HG02885 (cell line): ENCODE results near the gene GMEB2.
"Not testable (repeated sequence)": the region's sequence is repeated elsewhere in the genome, so short reads cannot be mapped to it uniquely, and the experiment has no call there.

ENCODE experiments used
- ATAC-seq: cut with Tn5 transposase; IDR thresholded peaks from one replicate; pipeline ENCODE4 v1.9.1; 2021; ENCODE audit warnings: mild to moderate bottlenecking; ENCODE audit not compliant: unreplicated experiment, poor library complexity

Gene GMEB2

GRCh38 chr20:63618291-63618980 is 8.5 kb downstream of the GMEB2 start:
- ATAC-seq: no peak

- no peak for ATAC-seq
These were observed 9.0 kb downstream of the GMEB2 start for GRCh38 chr20:63617876-63618265.

- ATAC-seq: no peak
These were observed 9.6 kb downstream of the GMEB2 start for GRCh38 chr20:63617092-63617875.

- ATAC-seq: not testable (repeated sequence)
These were observed 12.9 kb downstream of the GMEB2 start for GRCh38 chr20:63613863-63614594.

- ATAC-seq: no peak
These were observed 14.5 kb downstream of the GMEB2 start for GRCh38 chr20:63612276-63612931.

- ATAC-seq: no peak
These were observed 15.3 kb downstream of the GMEB2 start for GRCh38 chr20:63611646-63612045.

GRCh38 chr20:63610581-63611435 is 16.1 kb downstream of the GMEB2 start:
- no peak for ATAC-seq

GRCh38 chr20:63606686-63607085 is 20.2 kb downstream of the GMEB2 start:
- no peak for ATAC-seq

GRCh38 chr20:63602321-63602720 is 24.6 kb downstream of the GMEB2 start:
- ATAC-seq: no peak

- not testable (repeated sequence) for ATAC-seq
These were observed 25.2 kb downstream of the GMEB2 start for GRCh38 chr20:63601679-63602078.

- no peak for ATAC-seq
These were observed 27.4 kb downstream of the GMEB2 start for GRCh38 chr20:63599396-63600050.

- ATAC-seq: no peak
These were observed 28.2 kb downstream of the GMEB2 start for GRCh38 chr20:63598479-63599395.

GRCh38 chr20:63597651-63598478 is 29.0 kb downstream of the GMEB2 start:
- no peak for ATAC-seq

GRCh38 chr20:63596423-63596822 is 30.5 kb downstream of the GMEB2 start:
- ATAC-seq: no peak

GRCh38 chr20:63595416-63596127 is 31.3 kb downstream of the GMEB2 start:
- no peak for ATAC-seq

GRCh38 chr20:63594043-63594561 is 32.8 kb downstream of the GMEB2 start:
- ATAC-seq: no peak
